HepG2 (cell line): ENCODE measurements around the gene AGPAT2. TPM values are rescaled to one million over a fixed set of nuclear protein-coding genes. Genes with fewer than 3 reads are reported as not detected.

Experiments used
- CTCF ChIP-seq: sonication (generic); formaldehyde crosslinking; IDR thresholded peaks from 2 replicates; pipeline ENCODE4 v1.5.0; 2020; ENCODE audit warnings: mild to moderate bottlenecking, missing genetic modification reagents, moderate library complexity
- DDIT3 ChIP-seq: sonication (generic); formaldehyde crosslinking; IDR thresholded peaks from 2 replicates; pipeline ENCODE4 v1.4.0; 2020; ENCODE audit warnings: mild to moderate bottlenecking, missing genetic modification reagents
- ETS1 ChIP-seq: sonication (generic); formaldehyde crosslinking; IDR thresholded peaks from 2 replicates; pipeline ENCODE4 v1.4.0; 2020; ENCODE audit warnings: missing genetic modification reagents
- NR2C2 ChIP-seq: sonication (generic); formaldehyde crosslinking; IDR thresholded peaks from 2 replicates; pipeline ENCODE4 v1.4.0; 2020; ENCODE audit warnings: missing genetic modification reagents, mild to moderate bottlenecking, moderate library complexity, borderline replicate concordance
- NR2F6 ChIP-seq, 2 experiments: IDR thresholded peaks; 2 replicates each; pipeline ENCODE4 v1.6.1; 2016; ENCODE audit warnings: antibody characterized with exemption in 1 of 2, mild to moderate bottlenecking in 1 of 2
- ONECUT2 ChIP-seq: sonication (generic); formaldehyde crosslinking; IDR thresholded peaks from 2 replicates; pipeline ENCODE4 v1.4.0; 2020; ENCODE audit warnings: missing genetic modification reagents
- PAF1 ChIP-seq: IDR thresholded peaks from 2 replicates; pipeline ENCODE4 v1.6.1; 2016; ENCODE audit warnings: missing genetic modification reagents, missing compliant biosample characterization
- RAD21 ChIP-seq: fragments of 450-650 bp; formaldehyde crosslinking; IDR thresholded peaks from 2 replicates; pipeline ENCODE4 v1.5.0; 2020; ENCODE audit warnings: mild to moderate bottlenecking
- SP1 ChIP-seq, 2 experiments: fragments of 450-650 bp in 1 of 2; sonication (generic) in 1 of 2; formaldehyde crosslinking in 1 of 2; IDR thresholded peaks; 2 replicates each; pipeline versions ENCODE4 v1.4.0 to v1.6.1; 2016 to 2020; ENCODE audit warnings: missing genetic modification reagents in 1 of 2
- TFE3 ChIP-seq: IDR thresholded peaks from 2 replicates; pipeline ENCODE4 v1.6.1; 2016
- UBTF ChIP-seq: sonication (generic); formaldehyde crosslinking; IDR thresholded peaks from 2 replicates; pipeline ENCODE4 v1.4.0; 2020; ENCODE audit warnings: mild to moderate bottlenecking, missing genetic modification reagents
- ZBTB46 ChIP-seq: sonication (generic); formaldehyde crosslinking; IDR thresholded peaks from 2 replicates; pipeline ENCODE4 v1.4.0; 2020; ENCODE audit warnings: mild to moderate bottlenecking, missing genetic modification reagents, borderline replicate concordance
- ZNF557 ChIP-seq: sonication (generic); formaldehyde crosslinking; IDR thresholded peaks from 2 replicates; pipeline ENCODE4 v1.4.0; 2020; ENCODE audit warnings: missing genetic modification reagents
- ZNF558 ChIP-seq: sonication (generic); formaldehyde crosslinking; IDR thresholded peaks from 2 replicates; pipeline ENCODE4 v1.9.0; 2022; ENCODE audit warnings: mild to moderate bottlenecking, missing genetic modification reagents, borderline replicate concordance
- ZNF576 ChIP-seq: sonication (generic); formaldehyde crosslinking; IDR thresholded peaks from 2 replicates; pipeline ENCODE4 v1.4.0; 2020; ENCODE audit warnings: mild to moderate bottlenecking, missing genetic modification reagents
- ZNF589 ChIP-seq: sonication (generic); formaldehyde crosslinking; conservative IDR thresholded peaks from 2 replicates; pipeline ENCODE4 v1.8.0; 2022; ENCODE audit warnings: mild to moderate bottlenecking, moderate library complexity, missing genetic modification reagents
- ZNF614 ChIP-seq: IDR thresholded peaks from 2 replicates; pipeline ENCODE4 v1.6.1; 2018; ENCODE audit warnings: missing biosample characterization, missing genetic modification reagents, inconsistent platforms, borderline replicate concordance
- ZNF780A ChIP-seq: sonication (generic); formaldehyde crosslinking; IDR thresholded peaks from 2 replicates; pipeline ENCODE4 v1.8.0; 2022; ENCODE audit warnings: mild to moderate bottlenecking, missing genetic modification reagents, moderate library complexity
- ZSCAN21 ChIP-seq: sonication (generic); formaldehyde crosslinking; IDR thresholded peaks from 2 replicates; pipeline ENCODE4 v1.8.0; 2022; ENCODE audit warnings: mild to moderate bottlenecking, missing genetic modification reagents, moderate library complexity, borderline replicate concordance
- polyA plus RNA-seq, 8 experiments: library from polyadenylated mRNA; depleted of rRNA in 3 of 8; stranded (reverse) in 7 of 8; unstranded in 1 of 8; fragments of >200 nt; fragmentation: Illumina TruSeq in 4 of 8; extraction: Trizol in 4 of 8; gene quantifications; 2 replicates each; pipeline versions ENCODE4 v1.2.1 to v1.2.3, GENCODE V29; 2011 to 2016; ENCODE audit warnings: low read depth in 4 of 8, missing spikeins in 1 of 8, mixed read lengths in 1 of 8; ENCODE audit not compliant: insufficient read depth in 1 of 8
- total RNA-seq, 5 experiments: library from RNA; depleted of rRNA; stranded (reverse); fragments of >200 nt; fragmentation: Illumina TruSeq; extraction: Trizol; gene quantifications; 2 replicates each; pipeline ENCODE4 v1.2.3, GENCODE V29; 2016; ENCODE audit warnings: low read depth in 1 of 5

AGPAT2 gene
- total and polyA plus RNA-seq, 2 of the 13 experiments (the other 11 are each of a cell fraction or from before 2014, with no cell fraction given) = 3.9 to 25.8 TPM

GRCh38 chr9:136644593-136645351, 42.5 kb downstream of the AGPAT2 start (continued):
- TF ChIP-seq ZBTB46 (CRISPR knock-in tag) (0 out of 2 replicates have a peak, but pooled peaks have one; percentile 19), CTCF (peak; percentile 91), RAD21 (CRISPR knock-in tag) (peak; percentile 72), ZNF614 (CRISPR knock-in tag) (no peak), ZNF589 (no peak), UBTF (CRISPR knock-in tag) (peak; percentile 76), ONECUT2 (CRISPR knock-in tag) (no peak), DDIT3 (CRISPR knock-in tag) (no peak), ZNF557 (CRISPR knock-in tag) (no peak), NR2F6 (IDR thresholded peaks at IDR 0.05) (peak; percentile 74), NR2F6 (CRISPR knock-in tag; IDR thresholded peaks at IDR 0.05) (peak; percentile 83), TFE3 (CRISPR knock-in tag) (no peak), NR2C2 (CRISPR knock-in tag) (peak; percentile 62; the same call in 1 of the 2 replicates), PAF1 (CRISPR knock-in tag) (no peak), ZSCAN21 (CRISPR knock-in tag) (peak; percentile 48; the same call in 1 of the 2 replicates), SP1 (IDR thresholded peaks at IDR 0.05) (no peak), SP1 (CRISPR knock-in tag; IDR thresholded peaks at IDR 0.05) (no peak), ZNF780A (CRISPR knock-in tag) (no peak), ZNF576 (CRISPR knock-in tag) (peak; percentile 61; the same call in 1 of the 2 replicates), ETS1 (no peak), ZNF558 (CRISPR knock-in tag) (no peak)
